HG03442 (cell line): ENCODE results near the gene CLIC6.

Source experiments
- ATAC-seq: cut with Tn5 transposase; IDR thresholded peaks from one replicate; pipeline ENCODE4 v1.9.1; 2021; ENCODE audit warnings: mild to moderate bottlenecking, moderate library complexity; ENCODE audit not compliant: unreplicated experiment

CLIC6 gene

GRCh38 chr21:34668803-34669148 is at the start of gene CLIC6:
CLIC6 (plus strand) TSS chr21:34668994; CDS start chr21:34669389, 395 bp downstream.
- no peak for ATAC-seq

- ATAC-seq, result no peak
These were observed 48.7 kb upstream of the CLIC6 start for GRCh38 chr21:34619841-34620665.

- no peak for ATAC-seq
These were observed 47.1 kb upstream of the CLIC6 start for GRCh38 chr21:34621434-34622350.

- ATAC-seq, result no peak
These were observed 45.3 kb upstream of the CLIC6 start for GRCh38 chr21:34623516-34623915.

GRCh38 chr21:34625030-34625593 is 43.7 kb upstream of the CLIC6 start:
- no peak for ATAC-seq

- ATAC-seq, result no peak
These were observed 42.7 kb upstream of the CLIC6 start for GRCh38 chr21:34626131-34626530.

GRCh38 chr21:34630536-34631143 is 38.2 kb upstream of the CLIC6 start:
- ATAC-seq, result no peak

GRCh38 chr21:34632498-34632897 is 36.3 kb upstream of the CLIC6 start:
- ATAC-seq, result no peak

- ATAC-seq, result no peak
These were observed 33.5 kb upstream of the CLIC6 start for GRCh38 chr21:34635307-34635706.

GRCh38 chr21:34636961-34637360 is 31.8 kb upstream of the CLIC6 start:
- no peak for ATAC-seq

- ATAC-seq, result no peak
These were observed 29.5 kb upstream of the CLIC6 start for GRCh38 chr21:34639250-34639649.

- ATAC-seq, result peak; percentile 30
These were observed 28.7 kb upstream of the CLIC6 start for GRCh38 chr21:34639882-34640788.

- ATAC-seq, result no peak
These were observed 27.9 kb upstream of the CLIC6 start for GRCh38 chr21:34640858-34641257.

- peak; percentile 58 for ATAC-seq
These were observed 26.4 kb upstream of the CLIC6 start for GRCh38 chr21:34642211-34643075.

GRCh38 chr21:34644825-34645224 is 24.0 kb upstream of the CLIC6 start:
- no peak for ATAC-seq

- no peak for ATAC-seq
These were observed 21.2 kb upstream of the CLIC6 start for GRCh38 chr21:34647555-34647954.

- ATAC-seq, result no peak
These were observed 20.0 kb upstream of the CLIC6 start for GRCh38 chr21:34648739-34649297.

- no peak for ATAC-seq
These were observed 19.4 kb upstream of the CLIC6 start for GRCh38 chr21:34649400-34649799.
